Fibroblast of lung (primary cell): ENCODE measurements around the gene RPAP3. TPM values are rescaled to one million over a fixed set of nuclear protein-coding genes. Genes with fewer than 3 reads are reported as not detected.

Source experiments
- DNase-seq, 2 donors: peaks; one replicate each; pipeline versions ENCODE4 v3.0.0 to v3.0.0-alpha.2; 2010; ENCODE audit warnings: low read depth in 2 of 2
- H2AFZ ChIP-seq: 2 replicates; pipeline ENCODE4 v1.5.1; 2012; ENCODE audit warnings: low read length, control low read depth, inconsistent platforms
- H3K27ac ChIP-seq: 2 replicates; pipeline ENCODE4 v1.5.1; 2011; ENCODE audit warnings: low read length, control low read depth; ENCODE audit not compliant: insufficient read depth
- H3K27me3 ChIP-seq: 2 replicates; pipeline ENCODE4 v1.5.1; 2011; ENCODE audit warnings: mild to moderate bottlenecking, low read length; ENCODE audit not compliant: control insufficient read depth, insufficient read depth
- H3K36me3 ChIP-seq: 2 replicates; pipeline ENCODE4 v1.5.1; 2011; ENCODE audit warnings: low read length; ENCODE audit not compliant: control insufficient read depth, insufficient read depth
- H3K4me1 ChIP-seq: 2 replicates; pipeline ENCODE4 v1.5.1; 2011; ENCODE audit warnings: low read length; ENCODE audit not compliant: control insufficient read depth, insufficient read depth; ENCODE audit errors: extremely low read depth
- H3K4me2 ChIP-seq: 2 replicates; pipeline ENCODE4 v1.5.1; 2011; ENCODE audit warnings: low read length, control low read depth; ENCODE audit not compliant: insufficient read depth; ENCODE audit errors: extremely low read depth
- H3K4me3 ChIP-seq, 4 experiments: fragments of 200-600 bp in 1 of 4; sonication (generic) in 1 of 4; replicated peaks in 1 of 4; 2 replicates each; pipeline ENCODE4 v1.5.1; 2011 to 2016; ENCODE audit warnings: low read length in 4 of 4, low read depth in 3 of 4, mild to moderate bottlenecking in 3 of 4, control low read depth in 2 of 4, inconsistent platforms in 1 of 4, mixed read lengths in 1 of 4; ENCODE audit not compliant: insufficient read depth in 1 of 4; ENCODE audit errors: control extremely low read depth in 1 of 4
- H3K79me2 ChIP-seq: 2 replicates; pipeline ENCODE4 v1.5.1; 2012; ENCODE audit warnings: mild to moderate bottlenecking, low read length, inconsistent platforms; ENCODE audit not compliant: control insufficient read depth, insufficient read depth
- H3K9ac ChIP-seq: 2 replicates; pipeline ENCODE4 v1.5.1; 2011; ENCODE audit warnings: mild to moderate bottlenecking, low read length, control low read depth; ENCODE audit not compliant: insufficient read depth
- H3K9me3 ChIP-seq: 2 replicates; pipeline ENCODE4 v1.5.1; 2012; ENCODE audit warnings: low read depth, low read length; ENCODE audit not compliant: control insufficient read depth, insufficient read depth
- H4K20me1 ChIP-seq: 2 replicates; pipeline ENCODE4 v1.5.1; 2011; ENCODE audit warnings: low read length; ENCODE audit not compliant: control insufficient read depth, insufficient read depth; ENCODE audit errors: extremely low read depth
- EZH2 ChIP-seq: IDR thresholded peaks from 2 replicates; pipeline ENCODE4 v1.5.1; 2012; ENCODE audit warnings: low read length, control low read depth, mild to moderate bottlenecking; ENCODE audit errors: missing control alignments
- polyA plus RNA-seq, 2 donors: library from polyadenylated mRNA; depleted of rRNA in 1 of 2; stranded (reverse) in 1 of 2; unstranded in 1 of 2; fragments of >200 nt; gene quantifications; 2 replicates each; pipeline ENCODE4 v1.2.1, GENCODE V29; 2011 to 2012; ENCODE audit warnings: missing spikeins in 1 of 2
- total RNA-seq: library from RNA; depleted of rRNA; stranded (reverse); fragments of >200 nt; gene quantifications from 2 replicates; pipeline ENCODE4 v1.2.1, GENCODE V29; 2014
- TF ChIP-seq, protein P1 (sequence below), 2 donors: IDR thresholded peaks in 1 of 2; conservative IDR thresholded peaks in 1 of 2; 1 replicate in 1 of 2; 2 replicates in 1 of 2; pipeline ENCODE4 v1.5.1; 2011 to 2012; ENCODE audit warnings: low read length in 2 of 2, control low read depth in 1 of 2, inconsistent platforms in 1 of 2, low read depth in 1 of 2, mild to moderate bottlenecking in 1 of 2

RPAP3 gene
- total and polyA plus RNA-seq, 2 donors (not counting 1 experiment from before 2014, with no cell fraction given): 12.1 to 23.8 TPM

DNA sequence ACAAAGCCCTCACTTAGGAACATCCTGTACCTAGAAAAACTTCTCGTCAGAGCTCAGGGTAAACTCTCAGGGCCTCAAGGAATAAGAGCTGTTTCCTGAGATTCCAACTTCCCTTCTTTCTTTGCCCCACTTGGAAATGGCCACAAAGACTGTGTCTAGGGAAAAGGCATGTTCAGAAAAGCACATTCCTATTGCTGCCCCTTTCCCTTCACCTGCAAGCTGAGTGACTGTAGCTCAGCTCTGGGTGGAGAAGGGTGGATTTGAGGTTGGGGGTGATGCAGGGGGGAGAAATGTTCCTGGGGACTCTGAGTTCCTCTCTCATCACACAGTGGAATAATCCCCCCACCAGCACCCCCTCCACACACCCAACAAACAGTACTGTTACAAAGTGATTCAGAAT is 12.7 kb upstream of the RPAP3 start:
- Histone ChIP-seq H2AFZ (no peak overlapping the region), H3K9ac (no peak overlapping the region), H3K36me3 (no peaks in the 10 kb centered on the region), H3K4me1 (peaks cover 8% of the 10 kb centered on the region), H3K79me2 (no peaks in the 10 kb centered on the region), H3K27ac (no peak overlapping the region), H4K20me1 (no peaks in the 10 kb centered on the region), H3K4me3 (no peak overlapping the region), H3K9me3 (no peaks in the 10 kb centered on the region), H3K4me2 (no peak overlapping the region), H3K27me3 (no peaks in the 10 kb centered on the region)
- no peak for DNase-seq
- TF ChIP-seq EZH2: no peak
- TF ChIP-seq, protein P1, sequence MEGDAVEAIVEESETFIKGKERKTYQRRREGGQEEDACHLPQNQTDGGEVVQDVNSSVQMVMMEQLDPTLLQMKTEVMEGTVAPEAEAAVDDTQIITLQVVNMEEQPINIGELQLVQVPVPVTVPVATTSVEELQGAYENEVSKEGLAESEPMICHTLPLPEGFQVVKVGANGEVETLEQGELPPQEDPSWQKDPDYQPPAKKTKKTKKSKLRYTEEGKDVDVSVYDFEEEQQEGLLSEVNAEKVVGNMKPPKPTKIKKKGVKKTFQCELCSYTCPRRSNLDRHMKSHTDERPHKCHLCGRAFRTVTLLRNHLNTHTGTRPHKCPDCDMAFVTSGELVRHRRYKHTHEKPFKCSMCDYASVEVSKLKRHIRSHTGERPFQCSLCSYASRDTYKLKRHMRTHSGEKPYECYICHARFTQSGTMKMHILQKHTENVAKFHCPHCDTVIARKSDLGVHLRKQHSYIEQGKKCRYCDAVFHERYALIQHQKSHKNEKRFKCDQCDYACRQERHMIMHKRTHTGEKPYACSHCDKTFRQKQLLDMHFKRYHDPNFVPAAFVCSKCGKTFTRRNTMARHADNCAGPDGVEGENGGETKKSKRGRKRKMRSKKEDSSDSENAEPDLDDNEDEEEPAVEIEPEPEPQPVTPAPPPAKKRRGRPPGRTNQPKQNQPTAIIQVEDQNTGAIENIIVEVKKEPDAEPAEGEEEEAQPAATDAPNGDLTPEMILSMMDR (conservative IDR thresholded peaks at IDR 0.05 in 1 of 2, IDR thresholded peaks at IDR 0.05 in 1 of 2; ENCODE audit: low read depth in 1 of 2, low read length in 2 of 2): no peak

DNA sequence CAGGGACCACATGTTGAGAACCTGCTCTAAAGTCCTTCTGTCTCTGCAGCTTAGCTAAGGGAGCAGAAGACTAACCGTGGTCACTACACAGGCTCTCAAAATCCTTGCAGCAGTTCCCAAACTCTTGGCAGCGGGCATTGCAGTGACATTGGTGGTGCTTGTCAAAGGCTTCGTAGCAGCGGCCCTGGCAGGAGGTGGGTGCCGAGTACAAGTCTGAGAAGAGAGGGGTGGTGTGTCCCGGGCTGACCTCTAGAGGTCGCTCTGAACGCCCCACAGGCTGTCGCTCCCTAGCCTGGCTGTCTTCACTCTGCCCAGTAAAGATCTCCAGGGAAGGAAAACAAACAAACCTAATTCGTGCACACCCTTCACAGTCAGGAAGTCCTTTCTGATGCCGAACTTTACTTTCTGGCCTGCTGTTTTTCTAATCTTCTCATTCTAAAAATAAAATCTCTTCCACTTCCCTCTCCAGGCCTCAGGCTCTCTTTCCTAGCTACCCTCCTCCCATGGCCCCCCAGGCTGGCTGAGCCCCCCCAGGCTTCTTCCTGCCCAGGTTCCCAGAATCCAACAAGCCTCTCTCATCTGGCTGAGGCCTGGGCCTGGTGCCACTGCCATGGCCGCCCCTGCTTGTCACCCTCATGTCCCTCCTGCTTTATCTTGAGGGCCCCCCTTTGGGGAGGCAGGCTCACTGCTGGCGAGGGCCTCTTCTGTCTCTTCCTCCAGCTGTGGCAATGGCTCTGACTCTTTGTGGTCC is 11.8 kb upstream of the RPAP3 start:
- TF ChIP-seq, protein P1 (conservative IDR thresholded peaks at IDR 0.05 in 1 of 2, IDR thresholded peaks at IDR 0.05 in 1 of 2; ENCODE audit: low read depth in 1 of 2, low read length in 2 of 2): peak; percentile 78 to 96
- TF ChIP-seq EZH2: no peak
- H3K4me2 ChIP-seq: no peak overlapping the region
- H3K36me3 ChIP-seq: no peaks in the 10 kb centered on the region
- peak overlapping the region; percentile 45 for H2AFZ ChIP-seq
- H3K27me3 ChIP-seq: no peaks in the 10 kb centered on the region
- DNase-seq: peak; percentile 62 to 91
- H3K79me2 ChIP-seq: no peaks in the 10 kb centered on the region
- H3K9ac ChIP-seq: peak overlapping the region; percentile 52
- H3K4me3 ChIP-seq: no peak overlapping the region
- H3K9me3 ChIP-seq: no peaks in the 10 kb centered on the region
- no peaks in the 10 kb centered on the region for H4K20me1 ChIP-seq
- peaks cover 8% of the 10 kb centered on the region for H3K4me1 ChIP-seq
- peak overlapping the region; percentile 60 for H3K27ac ChIP-seq

DNA sequence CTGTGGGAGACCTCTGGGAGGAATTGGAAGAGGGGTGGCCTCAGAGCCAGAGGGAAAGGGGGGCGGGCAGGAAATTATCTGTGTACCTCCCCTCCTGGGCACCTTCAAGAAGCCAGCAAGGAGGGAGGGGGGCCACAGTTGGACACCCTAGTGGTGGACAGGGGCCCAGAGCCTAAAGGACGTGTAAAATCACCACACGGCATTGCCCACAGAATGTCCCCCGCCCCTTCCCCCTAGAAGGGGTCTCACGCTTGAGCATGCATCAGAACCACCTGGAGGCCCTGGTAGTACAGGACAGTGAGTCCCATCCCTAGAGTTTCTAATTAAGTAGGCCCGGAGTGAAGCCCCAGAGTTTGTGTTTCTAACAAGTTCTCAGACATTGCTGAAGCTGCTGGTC is 11.2 kb upstream of the RPAP3 start:
- Histone ChIP-seq H3K27ac (no peak overlapping the region), H3K79me2 (no peaks in the 10 kb centered on the region), H4K20me1 (no peaks in the 10 kb centered on the region), H3K4me2 (no peak overlapping the region), H2AFZ (no peak overlapping the region), H3K36me3 (no peaks in the 10 kb centered on the region), H3K4me1 (peaks cover 8% of the 10 kb centered on the region), H3K9ac (no peak overlapping the region), H3K4me3 (no peak overlapping the region), H3K9me3 (no peaks in the 10 kb centered on the region), H3K27me3 (no peaks in the 10 kb centered on the region)
- peak in 1 of 2 donors; percentile 12 for DNase-seq
- TF ChIP-seq EZH2: no peak
- TF ChIP-seq, protein P1 (conservative IDR thresholded peaks at IDR 0.05 in 1 of 2, IDR thresholded peaks at IDR 0.05 in 1 of 2; ENCODE audit: low read depth in 1 of 2, low read length in 2 of 2): no peak
